K562 (cell line): ENCODE results near the gene GPHN. TPM values are rescaled to one million over a fixed set of nuclear protein-coding genes. Genes with fewer than 3 reads are reported as not detected.

Source experiments
- JUNB ChIP-seq: fragments of 450-650 bp; formaldehyde crosslinking; conservative IDR thresholded peaks from 2 replicates; pipeline ENCODE4 v1.4.0; 2020; ENCODE audit warnings: mild to moderate bottlenecking
- MYC ChIP-seq, 2 experiments: fragments of 250-450 bp in 1 of 2; sonication (Bioruptor Pico) in 1 of 2; IDR thresholded peaks; 2 replicates each; pipeline versions ENCODE4 v1.5.1 to v1.6.1; 2012 to 2021; ENCODE audit warnings: low read depth in 2 of 2, borderline replicate concordance in 1 of 2, improper control_type of control experiment in 1 of 2, low read length in 1 of 2, mild to moderate bottlenecking in 1 of 2, moderate library complexity in 1 of 2
- NR2C2 ChIP-seq, 2 experiments: fragments of 200-800 bp in 1 of 2; sonication (Bioruptor generic) in 1 of 2; sonication (generic) in 1 of 2; formaldehyde crosslinking in 1 of 2; IDR thresholded peaks; 2 replicates each; pipeline versions ENCODE4 v1.6.1 to v1.8.0; 2016 to 2022; ENCODE audit warnings: mild to moderate bottlenecking in 1 of 2, missing compliant biosample characterization in 1 of 2, missing genetic modification characterization in 1 of 2, missing genetic modification reagents in 1 of 2
- RAD51 ChIP-seq: fragments of 450-650 bp; IDR thresholded peaks from 2 replicates; pipeline ENCODE4 v1.7.1; 2016; ENCODE audit warnings: low read depth, mild to moderate bottlenecking, borderline replicate concordance
- polyA plus RNA-seq, 8 experiments: library from polyadenylated mRNA; depleted of rRNA in 4 of 8; stranded (reverse) in 5 of 8; unstranded in 3 of 8; fragments of >200 nt; fragmentation: Nextera tagmentation in 2 of 8; fragmentation: Illumina TruSeq in 1 of 8; extraction: Ambion mirVana in 2 of 8; extraction: Trizol in 1 of 8; gene quantifications; 2 replicates each; pipeline versions ENCODE4 v1.2.1 to v1.2.3, GENCODE V29; 2011 to 2014; ENCODE audit warnings: inconsistent platforms in 1 of 8, missing spikeins in 1 of 8
- total RNA-seq, 7 experiments: library from RNA; depleted of rRNA in 6 of 7; stranded (reverse); fragments of >200 nt in 6 of 7; fragmentation: Illumina TruSeq in 2 of 7; extraction: Trizol in 2 of 7; gene quantifications; 2 replicates each; pipeline versions ENCODE4 v1.2.1 to v1.2.3, GENCODE V29; 2011 to 2021; ENCODE audit warnings: low replicate concordance in 1 of 7
- TF ChIP-seq, protein P1 (sequence below): sonication (generic); formaldehyde crosslinking; IDR thresholded peaks from 2 replicates; pipeline ENCODE4 v1.8.0; 2022; ENCODE audit warnings: missing genetic modification reagents, mild to moderate bottlenecking, borderline replicate concordance
- TF ChIP-seq, protein P2 (sequence below): conservative IDR thresholded peaks from 2 replicates; pipeline ENCODE4 v1.6.1; 2011; ENCODE audit warnings: low read depth, mild to moderate bottlenecking, low read length; ENCODE audit not compliant: control insufficient read depth
- TF ChIP-seq, protein P3 (sequence below): sonication (generic); formaldehyde crosslinking; IDR thresholded peaks from 2 replicates; pipeline ENCODE4 v1.8.0; 2022; ENCODE audit warnings: missing genetic modification reagents, mild to moderate bottlenecking, borderline replicate concordance

The GPHN gene
- total and polyA plus RNA-seq, 9 of the 15 experiments (the other 6 are each of a cell fraction or from before 2014, with no cell fraction given), result 5.9 to 16.0 (median 11.4) TPM

DNA sequence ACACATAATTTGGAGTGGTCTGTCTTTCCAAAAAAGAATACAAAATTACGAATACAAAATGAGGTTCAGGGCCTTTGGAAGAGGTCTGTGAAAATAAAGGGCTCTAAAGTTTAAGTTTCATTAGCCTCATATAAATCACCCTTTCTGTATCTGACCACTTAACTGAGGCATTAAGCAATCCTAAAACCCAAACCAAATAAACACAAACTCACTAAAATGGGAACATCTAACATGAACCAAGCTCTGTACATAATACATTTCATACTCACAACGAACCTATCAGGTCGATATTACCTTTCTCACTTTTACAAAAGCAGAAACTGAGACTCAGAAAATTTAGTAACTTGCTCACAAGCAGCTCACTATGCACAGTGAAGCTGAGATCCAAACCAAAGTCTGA lies 22.9 kb upstream of the GPHN start (continued):
- TF ChIP-seq, protein P1, sequence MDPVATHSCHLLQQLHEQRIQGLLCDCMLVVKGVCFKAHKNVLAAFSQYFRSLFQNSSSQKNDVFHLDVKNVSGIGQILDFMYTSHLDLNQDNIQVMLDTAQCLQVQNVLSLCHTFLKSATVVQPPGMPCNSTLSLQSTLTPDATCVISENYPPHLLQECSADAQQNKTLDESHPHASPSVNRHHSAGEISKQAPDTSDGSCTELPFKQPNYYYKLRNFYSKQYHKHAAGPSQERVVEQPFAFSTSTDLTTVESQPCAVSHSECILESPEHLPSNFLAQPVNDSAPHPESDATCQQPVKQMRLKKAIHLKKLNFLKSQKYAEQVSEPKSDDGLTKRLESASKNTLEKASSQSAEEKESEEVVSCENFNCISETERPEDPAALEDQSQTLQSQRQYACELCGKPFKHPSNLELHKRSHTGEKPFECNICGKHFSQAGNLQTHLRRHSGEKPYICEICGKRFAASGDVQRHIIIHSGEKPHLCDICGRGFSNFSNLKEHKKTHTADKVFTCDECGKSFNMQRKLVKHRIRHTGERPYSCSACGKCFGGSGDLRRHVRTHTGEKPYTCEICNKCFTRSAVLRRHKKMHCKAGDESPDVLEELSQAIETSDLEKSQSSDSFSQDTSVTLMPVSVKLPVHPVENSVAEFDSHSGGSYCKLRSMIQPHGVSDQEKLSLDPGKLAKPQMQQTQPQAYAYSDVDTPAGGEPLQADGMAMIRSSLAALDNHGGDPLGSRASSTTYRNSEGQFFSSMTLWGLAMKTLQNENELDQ (CRISPR knock-in tag), result no peak
- TF ChIP-seq MYC (IDR thresholded peaks at IDR 0.05; ENCODE audit: low read depth, low read length) (no peak), MYC (CRISPR knock-in tag; IDR thresholded peaks at IDR 0.05; ENCODE audit: borderline replicate concordance, low read depth) (no peak), NR2C2 (CRISPR knock-in tag; IDR thresholded peaks at IDR 0.05) (no peak), NR2C2 (tag; IDR thresholded peaks at IDR 0.05) (no peak), JUNB (CRISPR knock-in tag) (no peak), RAD51 (no peak)
- TF ChIP-seq, protein P2, sequence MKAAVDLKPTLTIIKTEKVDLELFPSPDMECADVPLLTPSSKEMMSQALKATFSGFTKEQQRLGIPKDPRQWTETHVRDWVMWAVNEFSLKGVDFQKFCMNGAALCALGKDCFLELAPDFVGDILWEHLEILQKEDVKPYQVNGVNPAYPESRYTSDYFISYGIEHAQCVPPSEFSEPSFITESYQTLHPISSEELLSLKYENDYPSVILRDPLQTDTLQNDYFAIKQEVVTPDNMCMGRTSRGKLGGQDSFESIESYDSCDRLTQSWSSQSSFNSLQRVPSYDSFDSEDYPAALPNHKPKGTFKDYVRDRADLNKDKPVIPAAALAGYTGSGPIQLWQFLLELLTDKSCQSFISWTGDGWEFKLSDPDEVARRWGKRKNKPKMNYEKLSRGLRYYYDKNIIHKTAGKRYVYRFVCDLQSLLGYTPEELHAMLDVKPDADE, result no peak
- TF ChIP-seq, protein P3, sequence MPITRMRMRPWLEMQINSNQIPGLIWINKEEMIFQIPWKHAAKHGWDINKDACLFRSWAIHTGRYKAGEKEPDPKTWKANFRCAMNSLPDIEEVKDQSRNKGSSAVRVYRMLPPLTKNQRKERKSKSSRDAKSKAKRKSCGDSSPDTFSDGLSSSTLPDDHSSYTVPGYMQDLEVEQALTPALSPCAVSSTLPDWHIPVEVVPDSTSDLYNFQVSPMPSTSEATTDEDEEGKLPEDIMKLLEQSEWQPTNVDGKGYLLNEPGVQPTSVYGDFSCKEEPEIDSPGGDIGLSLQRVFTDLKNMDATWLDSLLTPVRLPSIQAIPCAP, result no peak
